Testis (tissue), 3 donors: Measurements from ENCODE around the gene ADK. TPM values are rescaled to one million over a fixed set of nuclear protein-coding genes. Genes with fewer than 3 reads are reported as not detected.

Experiments
- DNase-seq: peaks from one replicate; pipeline ENCODE4 v3.0.0-alpha.2; 2019
- H3K27ac ChIP-seq, 2 donors: fragments of 200-600 bp; sonication (generic); one replicate each; pipeline ENCODE4 v1.5.1; 2019
- H3K27me3 ChIP-seq: fragments of 200-600 bp; sonication (generic); one replicate; pipeline ENCODE4 v1.5.1; 2019
- H3K36me3 ChIP-seq: fragments of 200-600 bp; sonication (generic); one replicate; pipeline ENCODE4 v1.5.1; 2017; ENCODE audit warnings: low read depth; ENCODE audit errors: missing control alignments
- H3K4me1 ChIP-seq: fragments of 200-600 bp; sonication (generic); one replicate; pipeline ENCODE4 v1.5.1; 2019
- H3K4me3 ChIP-seq, 2 donors: fragments of 200-600 bp; sonication (generic); one replicate each; pipeline ENCODE4 v1.5.1; 2017 to 2019
- H3K9me3 ChIP-seq: fragments of 200-600 bp; sonication (generic); one replicate; pipeline ENCODE4 v1.5.1; 2017
- POLR2A ChIP-seq: fragments of 450-650 bp; IDR thresholded peaks from one replicate; pipeline ENCODE4 v1.6.1; 2017; ENCODE audit warnings: antibody characterized with exemption, mild to moderate bottlenecking, moderate library complexity
- WGBS, 2 donors: methylation state at CpG; one replicate each; pipeline ENCODE4 v1.1.5; 2018; 5-methylcytosine and 5-hydroxymethylcytosine counted together
- intact Hi-C: fragments of 100-400 bp; cut with DNase I; formaldehyde crosslinking; loops from one replicate; pipeline ENCODE4 v1.15.1; 2023; ENCODE audit warnings: low total_unique reads
- polyA plus RNA-seq: library from polyadenylated mRNA; stranded (reverse); fragments of 350-450 nt; fragmentation: Illumina TruSeq; extraction: RNeasy Lipid Tissue Mini Kit (QIAGEN cat#74804); gene quantifications from one replicate; pipeline ENCODE4 v1.2.3, GENCODE V29; 2014; ENCODE audit warnings: low read depth, low replicate concordance; ENCODE audit not compliant: insufficient read depth
- total RNA-seq, 2 donors: library from RNA; depleted of rRNA; stranded (reverse); fragments of >200 nt; gene quantifications; one replicate each; pipeline ENCODE4 v1.2.3, GENCODE V29; 2016
- TF ChIP-seq, protein P1 (sequence below), 3 experiments: fragments of 450-650 bp in 2 of 3; fragments of 200-600 bp in 1 of 3; sonication (generic) in 1 of 3; IDR thresholded peaks; one replicate each; pipeline ENCODE4 v1.5.1; 2016 to 2019; ENCODE audit warnings: antibody characterized with exemption in 3 of 3, mild to moderate bottlenecking in 2 of 3, moderate library complexity in 1 of 3

The ADK gene
- total and polyA plus RNA-seq, 3 donors from 2014 or later = 23.3 to 61.8 (median 55.3) TPM

DNA sequence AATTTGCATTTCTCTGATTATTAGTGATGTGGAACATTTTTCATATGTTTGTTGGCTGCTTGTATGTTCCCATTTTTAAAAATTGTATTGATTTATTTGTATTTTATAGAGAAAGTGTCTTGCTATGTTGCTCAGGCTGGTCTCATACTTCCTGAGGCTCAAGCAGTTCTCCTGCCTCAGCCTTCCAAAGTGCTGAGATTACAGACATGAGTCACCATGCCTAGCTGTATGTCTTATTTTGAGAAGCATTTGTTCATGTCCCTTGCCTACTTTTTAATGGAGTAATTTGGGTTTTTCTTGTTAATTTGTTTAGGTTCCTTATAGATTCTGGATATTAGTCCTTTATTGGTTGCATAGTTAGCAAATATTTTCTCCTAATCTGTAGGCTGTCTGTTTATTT, 461.2 kb downstream of the ADK start:
- H3K27ac ChIP-seq = no peak overlapping the region
- H3K27me3 ChIP-seq = no peaks in the 10 kb centered on the region
- TF ChIP-seq, protein P1, sequence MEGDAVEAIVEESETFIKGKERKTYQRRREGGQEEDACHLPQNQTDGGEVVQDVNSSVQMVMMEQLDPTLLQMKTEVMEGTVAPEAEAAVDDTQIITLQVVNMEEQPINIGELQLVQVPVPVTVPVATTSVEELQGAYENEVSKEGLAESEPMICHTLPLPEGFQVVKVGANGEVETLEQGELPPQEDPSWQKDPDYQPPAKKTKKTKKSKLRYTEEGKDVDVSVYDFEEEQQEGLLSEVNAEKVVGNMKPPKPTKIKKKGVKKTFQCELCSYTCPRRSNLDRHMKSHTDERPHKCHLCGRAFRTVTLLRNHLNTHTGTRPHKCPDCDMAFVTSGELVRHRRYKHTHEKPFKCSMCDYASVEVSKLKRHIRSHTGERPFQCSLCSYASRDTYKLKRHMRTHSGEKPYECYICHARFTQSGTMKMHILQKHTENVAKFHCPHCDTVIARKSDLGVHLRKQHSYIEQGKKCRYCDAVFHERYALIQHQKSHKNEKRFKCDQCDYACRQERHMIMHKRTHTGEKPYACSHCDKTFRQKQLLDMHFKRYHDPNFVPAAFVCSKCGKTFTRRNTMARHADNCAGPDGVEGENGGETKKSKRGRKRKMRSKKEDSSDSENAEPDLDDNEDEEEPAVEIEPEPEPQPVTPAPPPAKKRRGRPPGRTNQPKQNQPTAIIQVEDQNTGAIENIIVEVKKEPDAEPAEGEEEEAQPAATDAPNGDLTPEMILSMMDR (IDR thresholded peaks at IDR 0.05) = no peak
- TF ChIP-seq POLR2A = no peak
- DNase-seq = no peak
- H3K4me3 ChIP-seq = no peak overlapping the region
- no peaks in the 10 kb centered on the region for H3K9me3 ChIP-seq
- intact Hi-C loops = no loop called here
- H3K4me1 ChIP-seq = no peaks in the 10 kb centered on the region
- no peaks in the 10 kb centered on the region for H3K36me3 ChIP-seq

- Histone ChIP-seq H3K36me3 (no peaks in the 10 kb centered on the region), H3K4me1 (no peaks in the 10 kb centered on the region), H3K9me3 (no peaks in the 10 kb centered on the region), H3K4me3 (no peak overlapping the region), H3K27ac (no peak overlapping the region), H3K27me3 (no peaks in the 10 kb centered on the region)
- intact Hi-C loops = no loop called here
- TF ChIP-seq, protein P1 (IDR thresholded peaks at IDR 0.05) = no peak
- no peak for TF ChIP-seq POLR2A
- DNase-seq = no peak
Measured at GRCh38 chr10:74620626-74621025, 469.6 kb downstream of the ADK start.

GRCh38 chr10:74623786-74624185, 472.8 kb downstream of the ADK start:
- 71 to 72% methylated on average over 2 of the region's 2 CpGs for WGBS, 2 donors
- Histone ChIP-seq H3K27ac (no peak overlapping the region), H3K36me3 (no peaks in the 10 kb centered on the region), H3K27me3 (no peaks in the 10 kb centered on the region), H3K4me1 (no peaks in the 10 kb centered on the region), H3K9me3 (no peaks in the 10 kb centered on the region), H3K4me3 (no peak overlapping the region)
- intact Hi-C loops = no loop called here
- no peak for DNase-seq
- no peak for TF ChIP-seq POLR2A
- TF ChIP-seq, protein P1 (IDR thresholded peaks at IDR 0.05) = no peak

DNA sequence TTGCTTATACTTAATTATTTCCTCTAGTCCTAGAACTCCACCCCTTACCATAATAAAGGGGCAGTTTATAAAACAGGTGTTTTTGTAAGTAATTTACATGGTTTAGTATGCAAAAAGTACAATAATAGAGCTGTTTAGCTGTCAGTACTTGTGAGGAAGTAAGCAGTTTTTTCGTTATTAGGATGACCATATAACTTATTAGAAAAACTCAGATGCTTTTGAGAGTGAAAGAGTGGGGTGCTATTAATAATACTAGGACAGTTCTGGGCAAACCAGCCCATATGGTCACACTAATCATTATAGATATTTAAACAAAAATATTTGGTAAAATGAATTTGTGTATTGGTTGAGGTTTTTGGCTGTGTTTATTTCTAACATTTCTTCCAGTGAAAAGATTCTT, 473.5 kb downstream of the ADK start:
- Histone ChIP-seq H3K4me1 (no peaks in the 10 kb centered on the region), H3K9me3 (no peaks in the 10 kb centered on the region), H3K27me3 (no peaks in the 10 kb centered on the region), H3K36me3 (no peaks in the 10 kb centered on the region), H3K27ac (no peak overlapping the region), H3K4me3 (no peak overlapping the region)
- TF ChIP-seq, protein P1 (IDR thresholded peaks at IDR 0.05) = no peak
- TF ChIP-seq POLR2A = no peak
- intact Hi-C loops = no loop called here
- DNase-seq = no peak
- 89 to 94% methylated on average over 1 of the region's 1 CpG for WGBS, 2 donors

- Histone ChIP-seq H3K4me3 (no peak overlapping the region), H3K4me1 (no peaks in the 10 kb centered on the region), H3K36me3 (no peaks in the 10 kb centered on the region), H3K27ac (no peak overlapping the region), H3K9me3 (no peaks in the 10 kb centered on the region), H3K27me3 (no peaks in the 10 kb centered on the region)
- intact Hi-C loops = no loop called here
- no peak for TF ChIP-seq POLR2A
- TF ChIP-seq, protein P1 (IDR thresholded peaks at IDR 0.05) = no peak
- WGBS, 2 donors = 79 to 83% methylated on average over 2 of the region's 2 CpGs
- DNase-seq = no peak
Measured at GRCh38 chr10:74628136-74628535, 477.1 kb downstream of the ADK start.
